Tibial artery (tissue), 4 donors: Measurements from ENCODE around the gene RPL28.

Experiments used
- DNase-seq, 2 donors: peaks; one replicate each; pipeline ENCODE4 v3.0.0-alpha.2; 2019
- H3K27ac ChIP-seq, 2 donors: fragments of 200-600 bp; sonication (generic) in 1 of 2; 1 replicate in 1 of 2; 2 replicates in 1 of 2; pipeline ENCODE4 v1.5.1; 2018 to 2019; ENCODE audit warnings: mild to moderate bottlenecking in 1 of 2
- H3K27me3 ChIP-seq, 2 donors: fragments of 200-600 bp; sonication (generic) in 1 of 2; one replicate each; pipeline versions ENCODE4 v1.5.1 to v1.6.0; 2016 to 2019
- H3K36me3 ChIP-seq, 3 donors: fragments of 200-600 bp; sonication (generic) in 2 of 3; one replicate each; pipeline ENCODE4 v1.5.1; 2016 to 2019; ENCODE audit warnings: mild to moderate bottlenecking in 2 of 3
- H3K4me1 ChIP-seq, 4 donors: fragments of 200-600 bp; sonication (generic) in 2 of 4; 1 replicate in 3 of 4; 2 replicates in 1 of 4; pipeline ENCODE4 v1.5.1; 2016 to 2019
- H3K4me3 ChIP-seq, 2 donors: fragments of 200-600 bp; sonication (generic) in 1 of 2; 1 replicate in 1 of 2; 2 replicates in 1 of 2; pipeline ENCODE4 v1.5.1; 2018 to 2019; ENCODE audit warnings: mild to moderate bottlenecking in 2 of 2
- H3K9me3 ChIP-seq, 3 donors: fragments of 200-600 bp; sonication (generic) in 1 of 3; one replicate each; pipeline ENCODE4 v1.5.1; 2016 to 2019
- CTCF ChIP-seq, 2 experiments: fragments of 200-600 bp in 1 of 2; fragments of 450-650 bp in 1 of 2; IDR thresholded peaks; one replicate each; pipeline ENCODE4 v1.5.1; 2017 to 2019; ENCODE audit warnings: antibody characterized with exemption in 2 of 2, mild to moderate bottlenecking in 1 of 2, moderate library complexity in 1 of 2
- intact Hi-C: fragments of 100-400 bp; cut with DNase I; formaldehyde crosslinking; loops from one replicate; pipeline ENCODE4 v1.15.0; 2023; ENCODE audit warnings: low total_unique reads

The RPL28 gene

GRCh38 chr19:55373306-55373992 is 12.3 kb upstream of the RPL28 start:
- Histone ChIP-seq H3K36me3 (no peaks in the 10 kb centered on the region), H3K4me3 (no peak overlapping the region), H3K4me1 (peaks cover 0 to 32% (median 20%) of the 10 kb centered on the region in 4 donors), H3K27ac (no peak overlapping the region), H3K9me3 (no peaks in the 10 kb centered on the region), H3K27me3 (peaks cover 4 to 95% of the 10 kb centered on the region in 2 donors)
- TF ChIP-seq CTCF (IDR thresholded peaks at IDR 0.05): no peak
- DNase-seq: no peak
- intact Hi-C loops: no loop called here

GRCh38 chr19:55373993-55374757 is 11.6 kb upstream of the RPL28 start:
- Histone ChIP-seq H3K27me3 (peaks cover 4 to 87% of the 10 kb centered on the region in 2 donors), H3K4me1 (peaks cover 0 to 25% (median 17%) of the 10 kb centered on the region in 4 donors), H3K36me3 (no peaks in the 10 kb centered on the region), H3K9me3 (no peaks in the 10 kb centered on the region), H3K4me3 (no peak overlapping the region), H3K27ac (no peak overlapping the region)
- DNase-seq: no peak
- intact Hi-C loops: no loop called here
- TF ChIP-seq CTCF (IDR thresholded peaks at IDR 0.05): no peak

GRCh38 chr19:55376241-55376933 is 9.3 kb upstream of the RPL28 start, which contains the start of gene TMEM190:
Gene TMEM190, plus strand, starts transcription at chr19:55376826. Its CDS starts 28 bp downstream, at chr19:55376854.
- H3K4me3 ChIP-seq: no peak within 1 kb of the TSS
- no peaks in the 10 kb centered on the region for H3K36me3 ChIP-seq
- H3K27me3 ChIP-seq: peaks cover 4 to 65% of the 10 kb centered on the region in 2 donors
- intact Hi-C loops: no loop called here
- peaks cover 0 to 11% (median 6%) of the 10 kb centered on the region in 4 donors for H3K4me1 ChIP-seq
- no peaks in the 10 kb centered on the region for H3K9me3 ChIP-seq
- no peak for DNase-seq
- no peak within 1 kb of the TSS for H3K27ac ChIP-seq
- TF ChIP-seq CTCF (IDR thresholded peaks at IDR 0.05): no peak

- Histone ChIP-seq H3K27ac (no peak overlapping the region), H3K27me3 (peaks cover 4 to 54% of the 10 kb centered on the region in 2 donors), H3K36me3 (no peaks in the 10 kb centered on the region), H3K4me1 (peaks cover 0 to 11% (median 6%) of the 10 kb centered on the region in 4 donors), H3K9me3 (no peaks in the 10 kb centered on the region), H3K4me3 (no peak overlapping the region)
- intact Hi-C loops: no loop called here
- no peak for DNase-seq
- TF ChIP-seq CTCF (IDR thresholded peaks at IDR 0.05): no peak
Observed at GRCh38 chr19:55377356-55378131, 8.2 kb upstream of the RPL28 start.

- Histone ChIP-seq H3K27ac (no peak overlapping the region), H3K9me3 (no peaks in the 10 kb centered on the region), H3K4me1 (peaks cover 0 to 12% (median 11%) of the 10 kb centered on the region in 4 donors), H3K36me3 (no peaks in the 10 kb centered on the region), H3K27me3 (peaks cover 4 to 37% of the 10 kb centered on the region in 2 donors), H3K4me3 (no peak overlapping the region)
- no peak for TF ChIP-seq CTCF (IDR thresholded peaks at IDR 0.05)
- DNase-seq: no peak
- intact Hi-C loops: no loop called here
Observed at GRCh38 chr19:55379174-55379573, 6.6 kb upstream of the RPL28 start.
